HG02798 (cell line): Measurements from ENCODE around the gene AGPAT2.

Experiments used
- ATAC-seq: cut with Tn5 transposase; IDR thresholded peaks from one replicate; pipeline ENCODE4 v1.9.1; 2021; ENCODE audit warnings: mild to moderate bottlenecking; ENCODE audit not compliant: unreplicated experiment, poor library complexity

Gene AGPAT2

GRCh38 chr9:136675477-136676296 is 11.6 kb downstream of the AGPAT2 start:
- ATAC-seq: no peak

GRCh38 chr9:136674786-136675349 is 12.4 kb downstream of the AGPAT2 start:
- ATAC-seq: no peak

- ATAC-seq: no peak
Measured at GRCh38 chr9:136673975-136674785, 13.1 kb downstream of the AGPAT2 start.

- ATAC-seq: no peak
Measured at GRCh38 chr9:136673088-136673974, 13.9 kb downstream of the AGPAT2 start.

- no peak for ATAC-seq
Measured at GRCh38 chr9:136672431-136673087, 14.7 kb downstream of the AGPAT2 start.

- ATAC-seq: no peak
Measured at GRCh38 chr9:136671646-136672430, 15.4 kb downstream of the AGPAT2 start.

GRCh38 chr9:136671254-136671614 is 16.0 kb downstream of the AGPAT2 start:
- no peak for ATAC-seq

- no peak for ATAC-seq
Measured at GRCh38 chr9:136670576-136671253, 16.5 kb downstream of the AGPAT2 start.

GRCh38 chr9:136669791-136670464 is 17.3 kb downstream of the AGPAT2 start:
- no peak for ATAC-seq

GRCh38 chr9:136668983-136669790 is 18.1 kb downstream of the AGPAT2 start:
- no peak for ATAC-seq

GRCh38 chr9:136667940-136668760 is 19.1 kb downstream of the AGPAT2 start:
- no peak for ATAC-seq

GRCh38 chr9:136667214-136667939 is 19.9 kb downstream of the AGPAT2 start:
- ATAC-seq: no peak

- ATAC-seq: no peak
Measured at GRCh38 chr9:136666372-136667213, 20.7 kb downstream of the AGPAT2 start.

- no peak for ATAC-seq
Measured at GRCh38 chr9:136665704-136666371, 21.4 kb downstream of the AGPAT2 start.
